Effector memory CD4-positive, alpha-beta T cell (primary cell): ENCODE measurements around the gene PTPRD.

Source experiments
- DNase-seq, 3 donors: peaks; one replicate each; pipeline ENCODE4 v3.0.0-alpha.2; 2020
- H3K27ac ChIP-seq: 2 replicates; pipeline ENCODE4 v1.7.0; 2013; ENCODE audit warnings: mild to moderate bottlenecking, low read length, moderate library complexity; ENCODE audit not compliant: insufficient read depth, poor library complexity, severe bottlenecking
- H3K27me3 ChIP-seq: replicated peaks from 2 replicates; pipeline ENCODE4 v1.7.0; 2013; ENCODE audit warnings: mild to moderate bottlenecking, low read length; ENCODE audit not compliant: insufficient read depth, control insufficient read depth, poor library complexity, severe bottlenecking
- H3K36me3 ChIP-seq: 2 replicates; pipeline ENCODE4 v1.7.0; 2013; ENCODE audit warnings: mild to moderate bottlenecking, low read length, moderate library complexity; ENCODE audit not compliant: control insufficient read depth, insufficient read depth
- H3K4me1 ChIP-seq: 2 replicates; pipeline ENCODE4 v1.7.0; 2013; ENCODE audit warnings: low read length, mild to moderate bottlenecking; ENCODE audit not compliant: control insufficient read depth, insufficient read depth, poor library complexity, severe bottlenecking
- H3K4me3 ChIP-seq: 2 replicates; pipeline ENCODE4 v1.7.0; 2013; ENCODE audit warnings: low read length, low read depth, mild to moderate bottlenecking; ENCODE audit not compliant: insufficient read depth, poor library complexity, severe bottlenecking
- H3K9me3 ChIP-seq: 2 replicates; pipeline ENCODE4 v1.7.0; 2013; ENCODE audit warnings: mild to moderate bottlenecking, low read length, moderate library complexity; ENCODE audit not compliant: control insufficient read depth

PTPRD gene

DNA sequence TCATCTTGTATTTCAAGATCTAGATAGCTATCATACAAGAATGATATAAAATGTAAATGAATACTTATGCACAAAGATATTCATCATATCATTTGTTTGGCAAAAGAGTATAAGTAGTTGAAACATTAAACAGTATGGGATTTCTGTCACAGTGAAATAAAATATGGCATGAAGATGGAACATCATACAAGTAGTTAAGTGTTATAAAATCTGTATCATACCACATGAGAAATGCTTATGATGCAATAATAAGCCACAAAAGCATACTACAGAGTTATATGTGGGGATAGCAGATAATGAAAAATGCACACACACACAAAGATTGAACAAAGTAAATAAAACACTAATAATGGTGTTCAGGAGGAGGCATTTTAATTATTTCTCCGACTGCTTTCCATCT lies 1975.2 kb downstream of the PTPRD start:
- no peak overlapping the region for H3K27ac ChIP-seq
- no peak for DNase-seq
- no peaks in the 10 kb centered on the region for H3K9me3 ChIP-seq
- no peaks in the 10 kb centered on the region for H3K4me1 ChIP-seq
- H3K27me3 ChIP-seq = no peaks in the 10 kb centered on the region
- no peaks in the 10 kb centered on the region for H3K36me3 ChIP-seq
- H3K4me3 ChIP-seq = no peak overlapping the region

GRCh38 chr9:8633784-8634183 lies 1979.0 kb downstream of the PTPRD start:
- no peaks in the 10 kb centered on the region for H3K36me3 ChIP-seq
- H3K9me3 ChIP-seq = no peaks in the 10 kb centered on the region
- no peak overlapping the region for H3K4me3 ChIP-seq
- H3K27ac ChIP-seq = no peak overlapping the region
- no peaks in the 10 kb centered on the region for H3K27me3 ChIP-seq
- DNase-seq = no peak
- no peaks in the 10 kb centered on the region for H3K4me1 ChIP-seq

- Histone ChIP-seq H3K9me3 (no peaks in the 10 kb centered on the region), H3K4me1 (no peaks in the 10 kb centered on the region), H3K27ac (no peak overlapping the region), H3K36me3 (no peaks in the 10 kb centered on the region), H3K4me3 (no peak overlapping the region), H3K27me3 (no peaks in the 10 kb centered on the region)
- no peak for DNase-seq
Measured at GRCh38 chr9:8632493-8632892, 1980.3 kb downstream of the PTPRD start.

- Histone ChIP-seq H3K9me3 (no peaks in the 10 kb centered on the region), H3K27me3 (no peaks in the 10 kb centered on the region), H3K36me3 (no peaks in the 10 kb centered on the region), H3K27ac (no peak overlapping the region), H3K4me3 (no peak overlapping the region), H3K4me1 (no peaks in the 10 kb centered on the region)
- DNase-seq = no peak
Measured at GRCh38 chr9:8628791-8629190, 1984.0 kb downstream of the PTPRD start.

DNA sequence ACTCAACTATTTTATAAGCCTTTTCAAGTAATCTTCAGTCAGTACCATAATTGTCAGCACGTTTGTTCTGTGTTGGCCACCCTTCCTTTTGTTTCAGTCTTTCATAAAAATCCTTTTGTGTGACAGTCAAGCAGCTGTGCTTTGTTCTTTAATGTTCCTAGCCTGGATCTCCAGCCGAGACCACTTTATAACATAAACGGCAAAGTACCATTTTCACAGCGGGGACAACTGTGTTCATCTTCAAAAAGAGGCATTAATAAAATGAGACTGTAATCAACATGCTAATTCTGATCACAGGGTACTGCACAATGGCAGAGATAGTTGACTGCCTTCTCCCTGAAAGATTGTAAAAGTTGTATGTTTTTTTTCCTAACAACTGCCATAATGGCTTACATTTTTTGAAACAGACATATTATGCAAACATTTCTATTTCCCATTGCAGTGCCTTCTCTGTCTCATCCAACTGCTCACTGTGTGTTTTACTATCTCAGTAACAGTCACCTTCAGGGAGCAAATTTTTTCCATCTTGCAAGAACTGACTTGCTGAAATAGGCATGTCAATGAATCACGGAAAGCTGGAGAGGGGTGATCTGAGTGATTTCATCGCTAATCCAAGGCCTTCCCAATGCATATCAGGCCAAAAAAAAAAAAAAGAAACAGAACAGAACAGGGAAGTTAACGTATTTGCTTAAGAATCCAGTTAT lies 1984.7 kb downstream of the PTPRD start:
- Histone ChIP-seq H3K9me3 (no peaks in the 10 kb centered on the region), H3K4me1 (no peaks in the 10 kb centered on the region), H3K27me3 (no peaks in the 10 kb centered on the region), H3K36me3 (no peaks in the 10 kb centered on the region), H3K27ac (no peak overlapping the region), H3K4me3 (no peak overlapping the region)
- no peak for DNase-seq

DNA sequence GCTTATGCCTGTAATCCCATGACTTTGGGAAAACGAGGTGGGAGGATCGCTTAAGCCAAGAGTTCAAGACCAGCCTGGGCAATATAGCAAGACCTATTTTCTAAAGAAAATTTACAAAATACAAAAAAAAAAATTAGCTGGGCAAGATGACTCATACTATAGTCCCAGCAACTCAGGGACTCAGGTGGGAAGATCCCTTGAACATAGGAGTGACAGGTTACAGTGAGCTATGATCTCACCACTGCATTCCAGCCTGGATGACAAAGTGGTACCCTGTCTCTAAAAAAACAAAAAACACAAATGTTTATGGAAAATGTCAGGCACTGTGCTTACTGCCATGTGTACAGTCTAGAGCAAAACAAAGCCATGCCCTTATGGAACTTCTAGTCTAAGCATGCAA lies 1989.9 kb downstream of the PTPRD start:
- Histone ChIP-seq H3K4me1 (no peaks in the 10 kb centered on the region), H3K36me3 (no peaks in the 10 kb centered on the region), H3K9me3 (no peaks in the 10 kb centered on the region), H3K27me3 (no peaks in the 10 kb centered on the region), H3K27ac (no peak overlapping the region), H3K4me3 (no peak overlapping the region)
- no peak for DNase-seq

GRCh38 chr9:8622222-8622802 lies 1990.5 kb downstream of the PTPRD start:
- Histone ChIP-seq H3K27me3 (no peaks in the 10 kb centered on the region), H3K4me3 (no peak overlapping the region), H3K27ac (no peak overlapping the region), H3K9me3 (no peaks in the 10 kb centered on the region), H3K36me3 (no peaks in the 10 kb centered on the region), H3K4me1 (no peaks in the 10 kb centered on the region)
- no peak for DNase-seq

GRCh38 chr9:8621416-8621815 lies 1991.4 kb downstream of the PTPRD start:
- no peaks in the 10 kb centered on the region for H3K36me3 ChIP-seq
- H3K9me3 ChIP-seq = no peaks in the 10 kb centered on the region
- no peak overlapping the region for H3K4me3 ChIP-seq
- no peaks in the 10 kb centered on the region for H3K4me1 ChIP-seq
- DNase-seq = no peak
- H3K27ac ChIP-seq = no peak overlapping the region
- no peaks in the 10 kb centered on the region for H3K27me3 ChIP-seq

GRCh38 chr9:8616414-8616813 lies 1996.4 kb downstream of the PTPRD start:
- Histone ChIP-seq H3K27me3 (no peaks in the 10 kb centered on the region), H3K4me3 (no peak overlapping the region), H3K36me3 (no peaks in the 10 kb centered on the region), H3K27ac (no peak overlapping the region), H3K9me3 (no peaks in the 10 kb centered on the region), H3K4me1 (no peaks in the 10 kb centered on the region)
- DNase-seq = no peak

GRCh38 chr9:8614926-8615440 lies 1997.8 kb downstream of the PTPRD start:
- H3K36me3 ChIP-seq = no peaks in the 10 kb centered on the region
- H3K4me1 ChIP-seq = no peaks in the 10 kb centered on the region
- H3K27me3 ChIP-seq = no peaks in the 10 kb centered on the region
- H3K27ac ChIP-seq = no peak overlapping the region
- H3K9me3 ChIP-seq = no peaks in the 10 kb centered on the region
- no peak for DNase-seq
- no peak overlapping the region for H3K4me3 ChIP-seq
